Daoy (cell line): ENCODE results near the gene ACOT12. TPM values are rescaled to one million over a fixed set of nuclear protein-coding genes. Genes with fewer than 3 reads are reported as not detected.

Source experiments
- DNase-seq: peaks from one replicate; pipeline ENCODE4 v3.0.0-alpha.2; 2015; ENCODE audit warnings: low read depth
- total RNA-seq: library from RNA; depleted of rRNA; stranded (reverse); fragments of >200 nt; shearing (Covaris generic); gene quantifications from 2 replicates; pipeline ENCODE4 v1.2.3, GENCODE V29; 2014; rRNA removed

Gene ACOT12
- total RNA-seq, 1 experiment from 2014 or later: not detected

DNA sequence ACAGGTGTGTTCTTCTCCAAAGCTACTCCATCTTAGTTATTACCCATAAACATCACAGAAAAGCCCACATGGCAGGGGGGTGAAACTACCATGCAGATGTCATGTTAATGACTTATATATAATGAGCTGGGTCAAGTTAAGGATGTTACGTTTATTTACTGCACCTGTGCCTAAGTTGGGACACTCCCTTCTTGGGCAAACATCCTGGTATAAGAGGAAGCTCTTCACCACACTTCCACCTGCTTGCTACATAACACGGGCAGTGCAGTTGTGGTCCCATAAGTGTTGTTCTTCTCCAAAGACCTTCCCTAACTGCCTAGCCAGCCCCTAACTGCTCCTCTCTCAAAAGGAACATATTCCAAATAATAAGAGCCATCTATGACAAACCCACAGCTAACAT, 101.8 kb downstream of the ACOT12 start:
- DNase-seq: no peak

GRCh38 chr5:81290146-81290545, 103.8 kb downstream of the ACOT12 start:
- no peak for DNase-seq

DNA sequence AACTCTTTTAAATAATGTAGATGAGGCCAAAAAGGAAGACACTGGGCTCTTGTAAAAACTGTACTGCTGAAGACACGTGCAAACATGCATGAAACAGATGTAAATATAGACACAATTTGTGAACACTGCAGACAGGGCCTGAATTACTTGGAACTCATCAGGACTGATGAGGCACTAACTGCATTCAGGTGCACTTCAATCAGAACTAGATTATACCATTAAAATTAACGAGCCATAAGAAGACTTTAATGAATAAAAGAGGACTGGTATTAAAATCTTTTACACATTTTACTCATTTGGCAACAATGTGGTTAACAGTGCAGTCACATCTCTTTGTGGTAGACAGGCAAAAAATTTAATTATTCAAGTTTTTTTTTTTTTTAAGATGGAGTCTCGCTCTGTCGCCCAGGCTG, 105.9 kb downstream of the ACOT12 start:
- no peak for DNase-seq

GRCh38 chr5:81286059-81286617, 107.8 kb downstream of the ACOT12 start:
- no peak for DNase-seq

- no peak for DNase-seq
Observed at GRCh38 chr5:81283976-81284375, 110.0 kb downstream of the ACOT12 start.

Other genes with a start within 250 kb of the ACOT12 start
- gene CKMT2, start 160.8 kb downstream of the ACOT12 start, total RNA-seq: not detected in 2 replicates
- gene ZCCHC9, start 92.5 kb downstream of the ACOT12 start, total RNA-seq: 46.6 and 49.0 TPM in 2 replicates